Skeletal muscle cell (primary cell): Measurements from ENCODE around the gene TMA7.

ENCODE experiments used
- DNase-seq: peaks from one replicate; pipeline ENCODE4 v3.0.0-alpha.2; 2010; ENCODE audit warnings: low read depth
- H3K4me3 ChIP-seq: 2 replicates; pipeline ENCODE4 v1.5.1; 2011; ENCODE audit warnings: low read depth, mild to moderate bottlenecking, control low read depth, low read length, moderate library complexity

Gene TMA7

GRCh38 chr3:48407542-48408099, 32.4 kb upstream of the TMA7 start:
- no peak overlapping the region for H3K4me3 ChIP-seq
- DNase-seq: no peak

DNA sequence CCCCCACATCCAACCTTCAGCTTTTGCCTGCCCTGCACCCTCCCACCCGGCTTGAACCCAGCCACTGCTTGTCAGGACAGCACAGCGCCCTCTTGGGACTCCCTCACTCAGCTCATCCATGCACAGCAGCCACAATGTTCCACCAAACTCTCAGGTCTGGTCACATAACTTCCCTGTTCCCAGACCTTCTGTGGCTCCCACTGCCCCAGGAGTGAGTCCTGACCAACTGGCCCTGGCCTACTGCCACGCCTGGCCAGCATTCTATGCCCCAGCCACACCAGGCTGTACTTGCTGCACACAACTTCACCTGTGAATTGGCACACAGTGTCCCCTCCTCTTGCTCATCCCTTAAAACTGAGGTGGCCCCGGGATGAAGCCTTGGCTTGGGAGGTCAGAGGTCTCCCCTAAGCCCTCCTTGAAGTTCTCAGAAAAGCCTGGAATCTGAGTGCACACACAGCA, 31.2 kb upstream of the TMA7 start:
- no peak for DNase-seq
- H3K4me3 ChIP-seq: no peak overlapping the region

- DNase-seq: no peak
- H3K4me3 ChIP-seq: no peak overlapping the region
Measured at GRCh38 chr3:48409291-48410201, 30.5 kb upstream of the TMA7 start.

DNA sequence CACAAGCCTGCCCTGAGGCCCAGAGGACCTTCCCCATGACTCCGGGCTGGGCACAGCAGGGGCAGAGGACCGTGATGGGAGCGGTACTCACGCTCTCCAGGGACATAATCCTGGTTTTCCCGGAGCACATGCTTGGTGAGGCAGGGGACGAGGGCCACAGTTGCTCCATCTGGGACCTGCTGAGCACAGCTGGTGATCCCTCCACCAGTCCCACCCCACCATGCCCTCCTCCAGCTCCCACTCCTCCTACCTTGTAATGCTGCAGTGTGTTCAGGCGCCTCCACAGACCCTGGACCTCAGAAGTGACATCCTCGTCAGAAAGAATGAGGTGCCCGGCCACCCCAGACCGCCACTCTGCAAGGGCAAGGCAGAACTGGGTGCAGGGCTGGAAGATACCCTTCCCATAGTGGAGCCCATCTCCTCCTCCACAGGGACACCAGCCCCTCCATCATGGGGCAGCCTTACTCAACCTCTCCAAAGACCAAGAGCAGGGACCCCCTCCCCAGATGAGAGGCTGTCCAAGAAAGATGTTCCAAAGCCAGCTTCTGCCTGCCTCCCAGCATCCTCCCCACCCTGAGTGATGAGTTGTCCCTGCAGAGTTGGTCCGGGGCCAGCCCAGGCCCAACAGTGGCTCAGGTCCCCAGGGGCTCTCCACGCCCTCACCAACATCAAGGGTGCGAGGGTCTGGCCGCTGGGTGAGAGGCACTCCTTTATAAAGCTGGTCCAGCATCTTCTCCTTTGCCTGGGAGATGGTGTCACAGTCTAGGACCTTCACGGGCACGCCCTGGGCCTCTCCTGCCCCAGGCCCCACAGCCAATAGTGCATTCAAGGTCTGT, 29.6 kb upstream of the TMA7 start:
- no peak overlapping the region for H3K4me3 ChIP-seq
- no peak for DNase-seq

GRCh38 chr3:48411041-48411588, 28.9 kb upstream of the TMA7 start:
- no peak for DNase-seq
- H3K4me3 ChIP-seq: no peak overlapping the region

DNA sequence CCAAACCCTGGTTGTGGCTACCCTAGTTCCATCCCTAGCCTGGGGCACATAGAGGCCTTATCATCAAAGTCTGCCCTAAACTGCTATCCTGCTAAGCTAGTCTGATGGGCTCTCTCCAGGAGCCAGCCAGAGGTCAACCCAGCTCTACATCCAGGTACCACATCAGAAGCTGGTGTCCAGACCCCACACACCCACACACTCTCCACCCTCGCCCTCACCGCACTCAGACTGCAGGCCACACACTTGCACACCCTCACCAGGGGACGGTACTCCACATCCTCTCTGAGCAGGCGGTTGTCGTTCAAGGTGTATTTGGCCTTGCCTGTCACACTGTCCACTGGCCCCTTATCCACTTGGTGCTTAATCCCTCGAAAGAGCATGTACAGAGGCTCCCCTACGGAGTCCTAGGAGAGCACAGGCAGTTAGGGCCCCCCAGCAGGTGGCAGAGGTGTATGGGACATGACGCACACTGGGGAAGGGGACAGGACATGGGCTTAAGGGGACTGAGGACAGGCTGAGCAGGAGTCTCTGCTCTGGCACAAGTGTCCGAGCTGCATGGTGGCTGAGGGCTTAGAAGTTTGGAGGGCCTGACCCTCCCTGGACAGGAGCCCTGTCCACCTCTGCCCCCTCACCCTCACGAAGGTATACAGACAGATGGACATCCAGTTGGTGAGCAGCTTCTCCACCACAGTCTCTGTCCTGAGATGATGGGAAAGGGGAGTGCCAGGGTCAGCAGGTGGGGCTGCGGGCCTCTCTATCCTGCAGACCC, 28.3 kb upstream of the TMA7 start:
- no peak for DNase-seq
- H3K4me3 ChIP-seq: no peak overlapping the region

GRCh38 chr3:48412375-48413001, 27.6 kb upstream of the TMA7 start:
- no peak overlapping the region for H3K4me3 ChIP-seq
- DNase-seq: no peak

- no peak for DNase-seq
- H3K4me3 ChIP-seq: no peak overlapping the region
Measured at GRCh38 chr3:48413086-48413485, 27.0 kb upstream of the TMA7 start.

DNA sequence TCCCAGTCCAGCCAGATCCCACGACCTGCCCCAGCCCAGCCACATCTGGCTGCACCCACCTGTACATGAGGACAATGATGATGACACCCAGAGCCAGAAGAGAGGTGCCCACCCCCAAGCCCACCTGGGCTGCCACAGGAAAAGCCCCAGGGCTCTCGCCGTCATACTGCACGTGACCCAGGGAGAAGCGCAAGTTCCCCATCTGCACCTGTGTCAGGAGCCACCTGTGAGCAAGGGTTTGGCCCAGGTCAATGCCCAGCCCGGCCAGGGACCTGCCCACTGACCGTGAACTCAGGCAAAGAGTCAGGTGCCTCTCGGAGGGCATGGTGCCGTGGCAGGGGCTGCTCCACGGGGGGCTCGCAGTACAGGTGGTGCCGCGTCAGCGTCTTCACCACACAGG, 26.4 kb upstream of the TMA7 start:
- H3K4me3 ChIP-seq: no peak overlapping the region
- DNase-seq: no peak

DNA sequence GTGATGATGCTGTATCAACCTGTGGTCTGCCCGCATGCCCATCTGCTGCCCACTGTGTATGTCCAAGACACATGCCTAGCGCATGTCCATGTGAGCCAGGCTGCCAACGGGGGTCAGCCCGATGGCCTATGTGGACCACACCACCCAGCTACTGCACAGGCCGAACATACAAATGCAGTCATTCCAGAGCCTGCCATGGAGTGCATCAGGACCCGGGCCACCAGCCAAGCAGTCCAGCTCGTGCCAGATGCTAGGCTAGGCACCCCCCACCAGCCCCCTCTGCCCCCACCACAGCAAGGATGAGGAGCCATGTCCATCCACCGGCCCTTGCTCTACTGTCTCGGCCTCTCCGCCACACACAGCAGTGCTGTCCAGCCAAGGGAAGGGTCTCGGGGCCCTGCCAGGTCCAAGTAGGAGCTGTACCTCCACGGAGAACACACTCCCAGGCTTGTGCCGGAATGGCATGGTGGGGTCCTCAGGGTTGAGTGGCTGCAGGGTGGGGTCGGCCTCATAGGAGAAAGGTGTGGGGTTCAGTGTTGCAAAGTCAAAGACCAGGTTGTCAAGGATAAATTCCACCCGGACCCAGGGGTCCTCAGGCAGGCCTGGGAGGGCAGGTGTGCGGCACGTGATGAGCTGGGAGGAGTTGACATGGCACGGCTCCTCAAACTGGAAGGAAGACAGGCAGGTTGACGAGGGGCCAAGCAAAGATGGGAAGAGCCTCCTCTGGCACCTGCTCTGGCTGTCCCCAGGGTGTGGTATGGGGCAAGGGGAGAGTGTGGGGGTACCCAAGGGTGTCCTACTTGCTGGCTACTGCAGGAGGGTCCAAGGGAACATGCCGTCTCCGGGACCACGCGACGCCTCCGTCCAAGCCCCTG, 25.4 kb upstream of the TMA7 start:
- no peak for DNase-seq
- H3K4me3 ChIP-seq: no peak overlapping the region

DNA sequence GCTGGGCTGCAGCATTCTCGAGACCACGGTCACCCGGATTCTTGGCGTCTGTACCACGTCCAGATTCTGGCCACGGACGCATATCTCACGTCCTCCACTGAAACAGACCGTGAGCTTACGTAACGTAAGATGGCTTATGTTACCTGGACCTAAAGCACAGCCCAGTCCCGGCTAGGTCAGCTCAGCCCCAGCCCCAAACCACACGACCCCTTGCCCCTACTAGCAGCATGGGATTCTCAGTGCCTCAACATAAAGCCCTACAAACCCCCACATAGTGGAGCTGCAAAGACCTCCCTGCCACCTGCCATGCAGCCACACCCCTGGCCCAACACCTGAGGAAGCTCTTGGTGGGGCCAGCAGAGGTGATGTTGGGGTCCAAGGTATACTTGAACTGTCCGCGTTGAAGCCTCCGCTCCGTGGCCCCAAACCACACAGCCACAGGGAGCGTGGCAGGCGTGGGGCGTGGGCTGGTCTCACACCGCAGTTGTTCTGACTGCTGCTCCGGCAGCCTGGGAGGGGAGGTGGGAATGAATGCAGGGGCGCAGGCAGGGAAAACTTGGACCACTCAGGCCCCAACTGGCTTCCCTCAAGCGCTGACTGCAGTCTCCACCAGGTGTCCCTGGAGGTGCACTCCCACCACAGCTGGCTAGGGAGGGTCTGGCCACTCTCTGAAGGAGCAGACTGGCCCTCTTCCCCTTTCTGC, 24.7 kb upstream of the TMA7 start:
- no peak for DNase-seq
- no peak overlapping the region for H3K4me3 ChIP-seq

GRCh38 chr3:48416091-48416505, 24.0 kb upstream of the TMA7 start:
- H3K4me3 ChIP-seq: no peak overlapping the region
- DNase-seq: no peak

DNA sequence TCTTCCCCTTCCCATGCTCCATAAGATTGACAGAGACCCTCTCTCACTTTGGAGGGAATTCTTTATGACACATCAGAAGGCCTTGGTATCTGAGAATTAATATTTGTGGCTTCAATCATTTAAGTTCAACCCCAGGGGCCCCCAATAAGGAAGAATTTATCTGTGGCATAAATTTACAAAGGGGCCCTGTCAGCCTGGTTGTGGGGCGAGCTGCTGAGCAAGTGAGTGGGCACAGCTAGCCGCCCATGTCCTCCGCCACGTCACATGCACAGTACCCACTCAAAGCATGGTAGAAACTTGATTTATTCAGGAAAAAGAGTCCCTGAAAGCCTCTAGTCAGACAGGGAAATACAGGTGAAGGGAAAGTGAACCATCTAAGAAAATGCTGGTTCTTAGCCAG, 23.5 kb upstream of the TMA7 start:
- no peak overlapping the region for H3K4me3 ChIP-seq
- no peak for DNase-seq

DNA sequence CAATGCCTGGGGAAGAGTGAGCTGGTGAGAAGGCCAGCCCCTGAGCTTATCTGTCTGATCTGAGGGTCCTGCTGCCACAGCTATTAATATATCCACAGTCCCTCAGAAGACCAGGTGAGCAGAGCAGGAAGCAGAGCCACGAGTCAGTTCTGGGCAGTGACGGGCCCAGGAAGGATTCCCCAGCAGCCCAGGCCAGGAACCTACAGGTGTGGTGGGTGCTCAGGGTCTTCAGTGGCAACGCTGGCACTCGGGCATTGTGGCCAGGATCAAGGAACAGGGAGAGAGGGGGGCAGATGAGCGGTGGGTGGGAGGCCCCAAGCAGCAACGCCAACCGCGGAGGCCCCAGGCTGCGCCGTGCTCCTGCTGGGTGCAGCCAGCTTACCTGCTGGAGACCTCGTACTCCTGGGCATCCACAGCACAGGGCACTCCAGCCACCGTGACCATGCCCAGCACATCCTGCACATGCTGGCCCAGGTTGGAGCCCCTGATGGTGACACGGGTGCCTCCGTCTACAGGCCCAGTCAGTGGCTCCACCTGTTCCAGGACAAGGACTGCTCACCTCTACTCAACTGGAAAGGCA, 22.4 kb upstream of the TMA7 start:
- DNase-seq: no peak
- no peak overlapping the region for H3K4me3 ChIP-seq

DNA sequence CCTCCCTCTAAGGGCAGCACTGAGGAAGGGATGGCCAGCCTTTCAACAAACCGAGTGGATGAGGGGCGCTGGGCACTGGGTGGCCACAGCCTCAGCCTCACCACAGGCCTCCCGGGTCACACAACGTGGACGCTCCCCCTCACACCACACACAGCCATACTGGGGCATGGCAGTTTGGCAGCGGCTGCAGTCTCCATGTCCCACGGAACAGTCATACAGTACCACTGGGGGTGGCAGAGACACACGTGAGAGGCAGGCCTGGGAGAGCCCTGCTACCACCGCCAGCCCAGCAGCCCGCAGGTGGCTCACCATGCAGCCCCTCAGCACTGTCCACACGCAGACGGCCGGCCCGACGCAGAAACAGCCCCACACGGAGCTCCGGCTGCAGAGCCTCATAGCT, 21.9 kb upstream of the TMA7 start:
- no peak for DNase-seq
- H3K4me3 ChIP-seq: no peak overlapping the region

DNA sequence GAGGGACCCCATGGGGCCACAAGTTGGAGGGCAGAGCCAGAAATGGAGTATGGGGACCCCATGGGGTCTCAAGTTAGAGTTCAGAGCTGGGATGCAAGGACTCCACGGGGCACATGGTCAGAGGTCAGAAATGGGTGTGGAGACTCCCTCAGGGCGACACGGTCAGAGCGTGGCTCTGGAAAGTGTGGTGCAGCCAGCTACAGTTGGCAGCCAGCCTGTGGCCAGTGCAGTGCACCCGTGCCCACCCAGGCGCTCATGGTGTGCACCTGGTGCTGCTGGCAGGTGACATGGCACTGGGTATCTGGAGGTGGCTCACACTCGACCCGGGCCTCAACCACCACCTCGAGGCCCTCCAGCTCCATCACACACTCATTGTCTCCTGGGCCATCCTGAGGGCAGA, 21.4 kb upstream of the TMA7 start:
- no peak overlapping the region for H3K4me3 ChIP-seq

DNA sequence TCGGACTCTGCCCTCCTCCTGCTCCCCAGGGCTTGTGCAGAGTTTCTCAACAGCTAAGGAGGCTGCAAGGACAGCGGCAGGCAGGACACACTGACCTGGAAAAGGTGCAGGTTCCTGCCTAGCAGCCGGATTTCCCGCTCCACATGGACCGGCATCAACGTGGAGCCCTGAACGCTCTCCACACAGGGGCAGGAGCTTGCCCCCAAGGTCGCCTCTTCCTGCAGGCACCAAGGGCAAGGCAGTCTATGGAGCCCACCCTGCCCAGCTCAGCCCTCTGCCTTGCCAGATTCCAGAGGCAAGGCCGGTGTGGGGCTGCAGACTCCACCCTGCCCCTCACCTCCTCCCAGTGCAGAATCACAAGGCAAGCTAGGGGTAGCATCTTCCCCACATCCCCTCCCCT, 20.9 kb upstream of the TMA7 start:
- H3K4me3 ChIP-seq: no peak overlapping the region
- DNase-seq: no peak

More for the DNA sequence above, 21.4 kb upstream of the TMA7 start:
- DNase-seq: no peak
